Spinal cord (tissue), 10 donors: ENCODE measurements around the gene FOXB2. TPM values are rescaled to one million over a fixed set of nuclear protein-coding genes. Genes with fewer than 3 reads are reported as not detected.

Experiments
- DNase-seq, 6 donors: peaks; one replicate each; pipeline versions ENCODE4 v3.0.0 to v3.0.0-alpha.2; 2013 to 2015; ENCODE audit warnings: low spot score in 6 of 6, low read depth in 4 of 6
- H3K27ac ChIP-seq: one replicate; pipeline ENCODE4 v1.5.1; 2013; ENCODE audit warnings: low read depth, low read length, control low read depth
- H3K27me3 ChIP-seq: one replicate; pipeline ENCODE4 v1.6.1; 2013; ENCODE audit warnings: low read length; ENCODE audit not compliant: control insufficient read depth, insufficient read depth
- H3K36me3 ChIP-seq: one replicate; pipeline ENCODE4 v1.6.1; 2013; ENCODE audit warnings: low read length; ENCODE audit not compliant: control insufficient read depth, insufficient read depth
- H3K4me1 ChIP-seq: one replicate; pipeline ENCODE4 v1.6.1; 2013; ENCODE audit warnings: low read length; ENCODE audit not compliant: control insufficient read depth, insufficient read depth
- H3K4me3 ChIP-seq: one replicate; pipeline ENCODE4 v1.5.1; 2013; ENCODE audit warnings: low read depth, low read length, control low read depth
- H3K9me3 ChIP-seq: one replicate; pipeline ENCODE4 v1.6.1; 2013; ENCODE audit warnings: low read length; ENCODE audit not compliant: control insufficient read depth, insufficient read depth
- WGBS: methylation state at CpG from one replicate; pipeline ENCODE4 v1.1.5; 2013; ENCODE audit warnings: missing lambda C conversion rate; ENCODE audit not compliant: insufficient coverage; 5-methylcytosine and 5-hydroxymethylcytosine counted together
- polyA plus RNA-seq, 2 donors: library from polyadenylated mRNA; unstranded; fragments of 120-200 nt; gene quantifications; one replicate each; pipeline ENCODE4 v1.2.1, GENCODE V29; 2013; ENCODE audit not compliant: insufficient read length in 2 of 2
- total RNA-seq, 2 donors: library from RNA; depleted of rRNA in 1 of 2; stranded (reverse); fragments of 120-200 nt in 1 of 2; fragments of >200 nt in 1 of 2; gene quantifications; one replicate each; pipeline versions ENCODE4 v1.2.3 to v1.2.4, GENCODE V29; 2013 to 2014
- donor health status: healthy.

FOXB2 gene
- total and polyA plus RNA-seq, 4 donors = not detected

GRCh38 chr9:77015327-77016048 is 4.0 kb upstream of the FOXB2 start:
- no peaks in the 10 kb centered on the region for H3K9me3 ChIP-seq
- H3K4me3 ChIP-seq = no peak overlapping the region
- H3K27ac ChIP-seq = no peak overlapping the region
- H3K27me3 ChIP-seq = peaks cover 98% of the 10 kb centered on the region
- H3K4me1 ChIP-seq = peaks cover 60% of the 10 kb centered on the region
- DNase-seq = peak in 2 of 6 donors; percentile 13 to 22
- under 1% methylated on average over 27 of the region's 31 CpGs for WGBS
- no peaks in the 10 kb centered on the region for H3K36me3 ChIP-seq

GRCh38 chr9:77016121-77016525 is 3.3 kb upstream of the FOXB2 start:
- Histone ChIP-seq H3K27ac (no peak overlapping the region), H3K4me1 (peaks cover 65% of the 10 kb centered on the region), H3K36me3 (no peaks in the 10 kb centered on the region), H3K9me3 (no peaks in the 10 kb centered on the region), H3K27me3 (peaks cover 98% of the 10 kb centered on the region), H3K4me3 (no peak overlapping the region)
- under 1% methylated on average over 37 of the region's 37 CpGs for WGBS
- DNase-seq = peak in 1 of 6 donors; percentile 39

GRCh38 chr9:77016526-77017504 is 2.6 kb upstream of the FOXB2 start:
- H3K4me3 ChIP-seq = no peak overlapping the region
- no peak overlapping the region for H3K27ac ChIP-seq
- peaks cover 99% of the 10 kb centered on the region for H3K27me3 ChIP-seq
- peaks cover 65% of the 10 kb centered on the region for H3K4me1 ChIP-seq
- H3K36me3 ChIP-seq = no peaks in the 10 kb centered on the region
- H3K9me3 ChIP-seq = no peaks in the 10 kb centered on the region
- DNase-seq = peak in 2 of 6 donors; percentile 25 to 32
- 3% methylated on average over 47 of the region's 47 CpGs for WGBS

- Histone ChIP-seq H3K36me3 (no peaks in the 10 kb centered on the region), H3K27me3 (peaks cover 99% of the 10 kb centered on the region), H3K4me3 (no peak overlapping the region), H3K4me1 (peaks cover 64% of the 10 kb centered on the region), H3K9me3 (no peaks in the 10 kb centered on the region), H3K27ac (no peak overlapping the region)
- WGBS = 3% methylated on average over 5 of the region's 5 CpGs
- no peak for DNase-seq
These were observed 2.0 kb upstream of the FOXB2 start for GRCh38 chr9:77017505-77017894.

GRCh38 chr9:77018058-77018968 is 1.1 kb upstream of the FOXB2 start:
- peaks cover 99% of the 10 kb centered on the region for H3K27me3 ChIP-seq
- peaks cover 70% of the 10 kb centered on the region for H3K4me1 ChIP-seq
- H3K9me3 ChIP-seq = no peaks in the 10 kb centered on the region
- DNase-seq = peak in 2 of 6 donors; percentile 62 to 64
- peak overlapping the region; percentile 27 for H3K4me3 ChIP-seq
- no peak overlapping the region for H3K27ac ChIP-seq
- H3K36me3 ChIP-seq = no peaks in the 10 kb centered on the region
- 1% methylated on average over 63 of the region's 64 CpGs for WGBS

- H3K4me3 ChIP-seq = peak overlapping the region; percentile 27
- H3K36me3 ChIP-seq = no peaks in the 10 kb centered on the region
- 0% methylated on average over 12 of the region's 12 CpGs for WGBS
- H3K9me3 ChIP-seq = no peaks in the 10 kb centered on the region
- DNase-seq = no peak
- no peak overlapping the region for H3K27ac ChIP-seq
- H3K4me1 ChIP-seq = peaks cover 66% of the 10 kb centered on the region
- H3K27me3 ChIP-seq = peaks cover 99% of the 10 kb centered on the region
These were observed 553 bp upstream of the FOXB2 start for GRCh38 chr9:77018969-77019235.

- Histone ChIP-seq H3K36me3 (no peaks in the 10 kb centered on the region), H3K9me3 (no peaks in the 10 kb centered on the region), H3K27me3 (peaks cover 99% of the 10 kb centered on the region), H3K27ac (no peak overlapping the region), H3K4me3 (no peak overlapping the region), H3K4me1 (peaks cover 56% of the 10 kb centered on the region)
- 0% methylated on average over 45 of the region's 58 CpGs for WGBS
- DNase-seq = no peak
These were observed 514 bp downstream of the FOXB2 start for GRCh38 chr9:77019926-77020412.

- peaks cover 49% of the 10 kb centered on the region for H3K4me1 ChIP-seq
- H3K27me3 ChIP-seq = peaks cover 99% of the 10 kb centered on the region
- H3K9me3 ChIP-seq = no peaks in the 10 kb centered on the region
- H3K36me3 ChIP-seq = no peaks in the 10 kb centered on the region
- WGBS = under 1% methylated on average over 68 of the region's 75 CpGs
- H3K4me3 ChIP-seq = no peak overlapping the region
- no peak overlapping the region for H3K27ac ChIP-seq
- peak in 2 of 6 donors; percentile 28 to 51 for DNase-seq
These were observed 1.2 kb downstream of the FOXB2 start for GRCh38 chr9:77020413-77021290.
